GM18508 (cell line): ENCODE data around the gene CD101.

Source experiments
- ATAC-seq: cut with Tn5 transposase; IDR thresholded peaks from one replicate; pipeline ENCODE4 v1.9.1; 2021; ENCODE audit warnings: moderate number of reproducible peaks; ENCODE audit not compliant: insufficient read depth, unreplicated experiment

CD101 gene

DNA sequence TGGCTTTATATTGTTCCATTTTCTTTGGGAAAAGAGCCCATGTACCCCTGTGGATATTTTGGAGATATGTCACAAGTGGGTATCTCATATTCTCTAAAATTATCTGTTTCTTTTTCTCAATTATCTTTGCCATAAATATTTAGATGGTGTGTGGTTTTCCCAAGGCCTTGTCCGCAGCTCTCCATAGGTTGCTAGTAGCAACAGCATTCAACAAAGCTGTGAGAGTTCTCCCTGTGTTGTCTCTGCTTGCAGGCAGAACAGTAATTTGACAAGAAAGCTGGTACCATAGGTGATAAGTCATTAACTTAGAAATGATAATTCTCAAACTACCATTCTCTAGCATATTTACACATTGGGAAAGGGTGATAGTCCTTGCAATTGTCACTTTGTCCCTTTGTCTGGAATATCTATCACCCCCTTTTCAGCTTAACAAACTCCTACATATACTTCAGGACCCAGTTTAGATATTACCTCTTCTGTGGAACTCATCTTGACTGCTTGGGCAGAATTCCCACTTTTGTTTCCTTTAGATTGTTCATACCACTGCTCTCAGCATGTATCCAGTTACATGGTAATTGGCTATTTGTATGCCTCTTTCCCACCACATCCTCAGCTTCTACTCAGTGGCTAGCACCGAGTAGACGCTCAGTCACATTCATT is 8.9 kb downstream of the CD101 start:
- ATAC-seq = no peak

- ATAC-seq = no peak
These were observed 9.8 kb downstream of the CD101 start for GRCh38 chr1:117011334-117011733.

DNA sequence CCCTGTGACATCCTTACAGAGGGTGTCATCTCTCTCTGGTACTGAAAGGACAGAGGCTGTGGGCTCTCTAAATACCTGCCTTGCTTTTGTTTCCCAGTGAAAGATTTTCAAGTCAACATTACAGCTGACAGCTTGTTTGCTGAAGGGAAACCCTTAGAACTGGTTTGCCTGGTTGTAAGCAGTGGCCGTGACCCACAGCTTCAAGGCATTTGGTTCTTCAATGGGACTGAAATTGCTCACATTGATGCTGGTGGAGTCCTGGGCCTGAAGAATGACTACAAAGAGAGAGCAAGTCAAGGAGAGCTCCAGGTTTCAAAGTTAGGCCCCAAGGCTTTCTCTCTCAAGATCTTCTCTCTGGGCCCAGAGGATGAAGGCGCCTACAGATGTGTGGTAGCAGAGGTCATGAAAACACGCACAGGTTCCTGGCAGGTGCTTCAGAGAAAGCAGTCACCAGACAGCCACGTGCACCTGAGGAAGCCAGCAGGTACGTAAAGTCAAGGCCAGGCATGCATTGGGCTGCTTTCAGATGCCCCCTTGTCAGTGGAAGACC is 11.8 kb downstream of the CD101 start:
- no peak for ATAC-seq

DNA sequence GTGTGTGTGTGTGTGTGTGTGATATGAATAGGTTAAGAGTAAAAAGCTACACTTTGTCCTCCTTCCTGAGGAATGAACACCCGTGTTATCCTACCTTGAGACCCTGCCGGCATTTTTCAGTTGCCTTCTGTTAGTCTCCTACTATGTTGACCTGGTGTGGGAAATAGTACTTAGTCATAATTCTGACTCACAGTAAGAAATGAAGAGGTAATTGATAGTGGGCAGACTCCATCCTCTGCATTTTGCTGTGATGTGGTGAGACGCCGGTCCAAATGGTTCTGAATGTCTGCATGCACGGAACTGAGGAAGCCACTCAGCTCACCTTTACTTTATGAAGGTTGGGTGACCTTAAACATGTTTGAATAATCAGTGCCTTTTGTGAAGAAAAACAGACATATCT is 12.6 kb downstream of the CD101 start:
- no peak for ATAC-seq

DNA sequence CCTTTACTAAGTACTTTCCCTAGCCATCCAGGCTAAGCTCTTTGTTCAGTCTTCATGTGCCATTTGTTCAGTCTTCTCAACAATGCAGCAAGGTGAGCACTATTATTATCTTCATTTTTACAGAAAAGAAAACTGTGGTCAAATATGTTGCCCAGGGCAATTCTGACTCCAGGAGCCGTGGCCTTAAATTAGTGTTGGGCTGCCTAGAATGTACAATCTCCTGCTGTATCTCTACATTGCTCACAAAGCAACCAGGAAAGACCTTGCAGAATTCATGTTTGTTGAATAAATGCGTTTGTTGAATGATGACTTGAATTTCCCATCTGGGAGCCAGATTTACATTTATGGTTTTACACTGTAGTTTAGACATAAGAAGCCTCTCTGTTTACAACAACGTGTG is 14.2 kb downstream of the CD101 start:
- no peak for ATAC-seq

GRCh38 chr1:117017062-117017461 is 15.5 kb downstream of the CD101 start:
- ATAC-seq = no peak

DNA sequence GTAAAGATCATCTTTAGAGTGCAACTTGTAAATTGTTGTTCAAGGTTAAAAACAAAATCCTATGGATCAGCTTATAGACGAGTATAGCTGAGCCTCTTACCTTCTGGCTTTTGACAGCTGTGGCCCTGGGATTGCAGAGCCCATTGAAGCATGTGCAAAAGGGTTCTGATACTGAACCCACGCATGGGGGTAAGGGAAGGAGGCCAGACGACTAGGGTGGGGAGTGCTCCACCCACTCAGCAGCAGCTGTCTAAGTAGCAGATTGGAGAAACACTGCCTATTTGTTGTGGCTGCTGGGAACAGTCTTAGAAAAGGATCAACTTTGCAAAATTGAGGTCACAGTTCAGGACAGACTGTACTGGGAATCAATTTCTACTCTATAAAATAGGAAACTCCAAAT is 16.1 kb downstream of the CD101 start:
- no peak for ATAC-seq

GRCh38 chr1:117020526-117021156 is 19.1 kb downstream of the CD101 start:
- ATAC-seq = no peak

DNA sequence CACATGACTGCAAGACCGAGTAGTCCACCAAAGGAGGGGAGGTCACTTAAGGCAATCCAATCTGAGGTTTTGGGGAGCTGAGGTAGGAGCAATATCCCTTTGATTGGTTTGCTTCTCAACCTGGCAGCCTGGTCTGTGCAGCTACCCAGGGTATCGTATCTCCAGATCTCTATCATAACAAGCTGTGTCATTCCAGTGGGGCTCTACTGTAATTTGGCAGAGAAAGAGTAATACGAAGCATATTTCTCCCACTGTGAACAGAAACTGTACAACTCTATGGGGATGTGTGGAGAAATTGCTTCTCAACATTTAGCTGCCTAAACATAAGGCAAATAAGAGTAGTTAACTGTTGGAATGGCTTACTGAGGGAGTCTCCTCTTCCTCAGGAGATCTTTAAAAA is 20.6 kb downstream of the CD101 start:
- no peak for ATAC-seq

DNA sequence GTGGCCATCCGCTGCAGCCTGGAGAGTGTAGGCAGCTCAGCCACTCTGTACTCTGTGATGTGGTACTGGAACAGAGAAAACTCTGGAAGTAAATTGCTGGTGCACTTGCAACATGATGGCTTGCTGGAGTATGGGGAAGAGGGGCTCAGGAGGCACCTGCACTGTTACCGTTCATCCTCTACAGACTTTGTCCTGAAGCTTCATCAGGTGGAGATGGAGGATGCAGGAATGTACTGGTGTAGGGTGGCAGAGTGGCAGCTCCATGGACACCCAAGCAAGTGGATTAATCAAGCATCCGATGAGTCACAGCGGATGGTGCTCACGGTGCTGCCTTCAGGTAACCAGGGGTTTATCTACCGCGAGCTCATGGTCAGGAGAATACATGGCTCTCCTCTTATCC is 24.0 kb downstream of the CD101 start:
- ATAC-seq = no peak

DNA sequence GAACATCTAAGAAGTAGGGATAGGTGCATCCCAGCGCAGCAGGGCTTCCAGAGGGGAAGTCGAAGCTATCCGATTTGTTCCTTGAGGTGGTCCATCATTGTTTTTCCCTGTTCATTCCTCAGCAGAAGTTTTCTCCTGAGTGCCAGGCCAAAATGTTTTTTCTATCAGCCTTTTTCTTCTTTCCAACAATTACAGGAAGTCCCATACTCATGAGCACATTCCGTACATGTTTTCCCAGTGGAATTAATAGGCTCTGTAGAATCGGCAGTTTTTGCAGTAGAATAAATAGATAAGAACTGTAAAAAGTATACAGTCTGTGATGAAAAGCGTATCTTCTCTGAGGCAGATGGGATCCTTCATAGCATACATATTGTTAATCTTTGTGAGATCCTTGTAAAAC is 24.8 kb downstream of the CD101 start:
- ATAC-seq = no peak

DNA sequence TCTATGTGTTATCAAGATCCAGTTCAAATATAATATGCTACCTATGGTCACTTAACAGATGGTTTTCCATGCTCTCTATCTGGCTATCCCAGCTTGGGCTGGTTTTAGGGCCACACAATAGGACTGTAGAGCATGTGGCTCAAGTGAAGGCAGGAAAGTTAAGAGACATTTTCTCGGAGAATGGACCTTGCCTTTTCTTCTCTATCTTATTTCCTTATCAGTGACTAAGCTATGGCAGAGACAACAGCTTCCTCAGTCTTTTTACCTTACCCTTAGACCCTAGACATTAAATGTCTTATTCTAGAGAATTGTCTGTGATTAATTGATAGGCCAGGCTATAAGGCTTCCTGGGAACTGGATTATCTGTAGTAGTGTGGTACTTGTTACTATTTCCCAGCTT is 28.1 kb downstream of the CD101 start:
- ATAC-seq = no peak

GRCh38 chr1:117030271-117030877 is 28.8 kb downstream of the CD101 start:
- no peak for ATAC-seq

- ATAC-seq = no peak
These were observed 30.7 kb downstream of the CD101 start for GRCh38 chr1:117032266-117032665.

GRCh38 chr1:117032681-117033539 is 31.4 kb downstream of the CD101 start:
- ATAC-seq = no peak

DNA sequence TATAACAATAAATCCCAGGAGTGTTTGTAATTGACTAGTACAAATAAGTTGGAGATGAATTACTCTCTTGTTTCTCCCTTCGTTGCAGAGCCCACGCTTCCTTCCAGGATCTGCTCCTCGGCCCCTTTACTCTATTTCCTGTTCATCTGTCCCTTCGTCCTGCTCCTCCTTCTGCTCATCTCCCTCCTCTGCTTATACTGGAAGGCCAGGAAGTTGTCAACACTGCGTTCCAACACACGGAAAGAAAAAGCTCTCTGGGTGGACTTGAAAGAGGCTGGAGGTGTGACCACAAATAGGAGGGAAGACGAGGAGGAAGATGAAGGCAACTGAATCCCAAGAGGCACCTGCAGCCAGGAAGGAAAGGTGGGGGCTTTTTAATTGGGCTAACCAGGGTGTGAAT is 32.2 kb downstream of the CD101 start:
- no peak for ATAC-seq

DNA sequence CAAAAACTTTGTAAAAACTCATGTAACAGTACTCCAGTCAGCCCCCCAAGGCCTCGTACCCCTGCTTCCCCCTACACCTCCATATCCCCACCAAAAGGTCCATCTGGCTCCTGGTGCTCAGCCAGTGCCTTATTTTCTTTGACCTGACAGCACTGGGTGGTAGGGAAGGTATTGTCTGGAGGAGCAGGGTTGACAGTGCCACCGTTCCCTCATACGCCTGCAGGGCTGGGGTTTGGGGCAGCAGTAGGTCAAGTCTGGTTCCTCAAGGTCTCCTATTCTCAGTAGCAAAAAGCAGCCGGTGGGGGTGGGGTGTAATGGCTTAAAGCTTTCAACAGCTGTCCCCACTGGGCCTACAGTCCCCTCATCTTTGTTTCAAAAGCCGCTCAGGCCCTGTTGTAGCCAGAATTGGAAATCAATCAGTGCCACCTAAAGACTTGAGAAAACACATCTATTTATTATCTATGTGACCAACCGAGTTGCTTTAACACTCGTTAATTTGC is 33.3 kb downstream of the CD101 start:
- no peak for ATAC-seq

GRCh38 chr1:117036018-117036461 is 34.5 kb downstream of the CD101 start:
- ATAC-seq = no peak

GRCh38 chr1:117037802-117038201 is 36.2 kb downstream of the CD101 start:
- ATAC-seq = no peak

DNA sequence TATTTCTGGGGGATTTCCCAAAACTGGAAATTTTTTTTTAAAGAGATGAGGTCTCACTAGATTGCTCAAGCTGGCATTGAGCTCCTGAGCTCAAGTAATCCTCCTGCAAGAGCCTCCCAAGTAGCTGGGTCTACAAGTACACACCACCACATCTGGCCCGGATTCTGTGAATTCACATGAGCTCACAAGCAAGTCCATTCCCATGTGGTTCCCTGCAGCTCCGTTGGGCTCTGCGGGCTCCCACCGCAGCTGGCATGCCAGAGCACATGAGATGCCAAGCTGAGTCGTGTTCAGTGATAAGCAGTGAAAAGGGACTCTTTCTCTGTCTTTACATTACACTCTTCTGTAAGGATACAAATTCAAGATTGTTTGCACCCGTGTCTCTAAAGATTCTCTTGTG is 36.7 kb downstream of the CD101 start:
- ATAC-seq = no peak
